ENCODE results near the gene AHNAK. TPM values are rescaled to one million over a fixed set of nuclear protein-coding genes. Genes with fewer than 3 reads are reported as not detected.

Gene AHNAK
- polyA plus RNA-seq, 2 of the 4 experiments (the other 2 are of a cell fraction), result 43.3 to 82.0 TPM

DNA sequence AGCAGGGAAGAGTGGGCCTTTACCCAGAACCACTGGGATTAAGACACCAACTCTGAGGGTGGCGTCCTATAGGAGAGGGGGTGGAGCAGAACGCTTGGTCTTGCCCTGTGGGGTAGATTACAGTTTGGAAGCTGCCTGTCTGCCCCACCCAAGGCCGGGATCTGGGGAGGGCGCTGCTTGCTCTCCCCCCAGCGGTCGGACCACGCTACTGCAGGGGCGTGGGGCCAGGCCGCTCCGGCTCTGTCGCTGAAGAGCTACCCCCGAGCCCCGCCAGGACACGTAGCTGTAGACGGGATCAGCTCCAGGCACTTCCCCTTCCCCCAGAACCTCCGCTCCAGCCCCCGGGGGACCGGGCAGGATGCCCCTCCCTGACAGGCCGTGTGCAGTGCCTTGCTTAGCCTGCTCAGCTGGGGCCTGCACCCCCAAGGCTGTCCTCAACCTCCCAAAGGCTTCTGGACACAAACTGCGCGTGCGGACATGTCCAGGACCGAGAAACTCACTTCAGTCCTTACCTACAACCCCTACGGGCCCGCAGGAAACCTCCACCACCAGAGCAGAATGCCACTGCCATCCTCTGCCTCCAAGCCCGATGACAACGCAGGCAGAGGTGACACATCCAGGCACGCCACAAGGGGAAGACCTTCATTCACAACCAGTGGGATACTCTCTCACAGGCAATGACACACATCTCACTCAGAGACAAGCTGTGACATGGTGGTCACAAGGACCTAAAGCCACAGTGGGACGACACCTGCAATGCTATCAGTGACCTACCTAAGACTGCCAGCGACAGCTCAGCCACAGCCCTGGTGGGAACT, 3.6 kb downstream of the AHNAK start:
- no peak for TF ChIP-seq ZNF302 (CRISPR knock-in tag; IDR thresholded peaks at IDR 0.05)
- peak; percentile 93 for TF ChIP-seq SMC3 (IDR thresholded peaks at IDR 0.05)
- TF ChIP-seq, protein P1, sequence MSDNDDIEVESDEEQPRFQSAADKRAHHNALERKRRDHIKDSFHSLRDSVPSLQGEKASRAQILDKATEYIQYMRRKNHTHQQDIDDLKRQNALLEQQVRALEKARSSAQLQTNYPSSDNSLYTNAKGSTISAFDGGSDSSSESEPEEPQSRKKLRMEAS (IDR thresholded peaks at IDR 0.05), result peak; percentile 64
- no peak for TF ChIP-seq HOXB13 (CRISPR knock-in tag; IDR thresholded peaks at IDR 0.05; ENCODE audit: low read depth)
- peak; percentile 92 to 95 for TF ChIP-seq RAD21 (conservative IDR thresholded peaks at IDR 0.05 in 1 of 2, IDR thresholded peaks at IDR 0.05 in 1 of 2)
- peak; percentile 38; the same call in 1 of the 2 replicates for TF ChIP-seq GATA3 (IDR thresholded peaks at IDR 0.05; ENCODE audit: borderline replicate concordance)
- 0 out of 2 replicates have a peak, but pooled peaks have one; percentile 42 for TF ChIP-seq E2F6 (IDR thresholded peaks at IDR 0.05; ENCODE audit: borderline replicate concordance, low read depth)
- TF ChIP-seq JUN (IDR thresholded peaks at IDR 0.05), result 0 out of 5 replicates have a peak, but pooled peaks of 1 of the 2 experiments have one; percentile 32
- TF ChIP-seq, protein P2, sequence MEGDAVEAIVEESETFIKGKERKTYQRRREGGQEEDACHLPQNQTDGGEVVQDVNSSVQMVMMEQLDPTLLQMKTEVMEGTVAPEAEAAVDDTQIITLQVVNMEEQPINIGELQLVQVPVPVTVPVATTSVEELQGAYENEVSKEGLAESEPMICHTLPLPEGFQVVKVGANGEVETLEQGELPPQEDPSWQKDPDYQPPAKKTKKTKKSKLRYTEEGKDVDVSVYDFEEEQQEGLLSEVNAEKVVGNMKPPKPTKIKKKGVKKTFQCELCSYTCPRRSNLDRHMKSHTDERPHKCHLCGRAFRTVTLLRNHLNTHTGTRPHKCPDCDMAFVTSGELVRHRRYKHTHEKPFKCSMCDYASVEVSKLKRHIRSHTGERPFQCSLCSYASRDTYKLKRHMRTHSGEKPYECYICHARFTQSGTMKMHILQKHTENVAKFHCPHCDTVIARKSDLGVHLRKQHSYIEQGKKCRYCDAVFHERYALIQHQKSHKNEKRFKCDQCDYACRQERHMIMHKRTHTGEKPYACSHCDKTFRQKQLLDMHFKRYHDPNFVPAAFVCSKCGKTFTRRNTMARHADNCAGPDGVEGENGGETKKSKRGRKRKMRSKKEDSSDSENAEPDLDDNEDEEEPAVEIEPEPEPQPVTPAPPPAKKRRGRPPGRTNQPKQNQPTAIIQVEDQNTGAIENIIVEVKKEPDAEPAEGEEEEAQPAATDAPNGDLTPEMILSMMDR (IDR thresholded peaks at IDR 0.05), result peak; percentile 87
- DNase-seq (ENCODE audit: low read depth in 1 of 2, low spot score in 1 of 2), result peak; percentile 72 to 82
- H3K9me3 ChIP-seq, result no peaks in the 10 kb centered on the region
- ChIA-PET POLR2A (interaction anchor here (0.6 to 1.3 kb wide), 9 partner anchors 10 to 148 kb away, joined by 3 to 8 read pairs (median 4); partner anchors contain the start of genes EEF1G and TUT1), CTCF (interaction anchor here (0.6 to 14.5 kb wide), 60 partner anchors 9 to 364 kb away, joined by 3 to 322 read pairs (median 7); partner anchors contain the start of genes EEF1G and SCGB1A1)
- peaks cover 75% of the 10 kb centered on the region for H3K4me1 ChIP-seq
- 6% methylated on average over 19 of the region's 30 CpGs for WGBS (ENCODE audit: missing lambda C conversion rate)
- H3K4me3 ChIP-seq, result peak overlapping the region; percentile 96
- H3K27ac ChIP-seq, result peak overlapping the region; percentile 97 to 98
- peak overlapping the region; percentile 96 for H3K4me2 ChIP-seq
- no peak for FAIRE-seq
- peak; percentile 11 to 46; a peak in 5 of 6 replicates for ATAC-seq

GRCh38 chr11:62542111-62542745, 4.4 kb downstream of the AHNAK start:
- no peak for ATAC-seq
- WGBS (ENCODE audit: missing lambda C conversion rate), result 71% methylated on average over 6 of the region's 6 CpGs
- H3K4me2 ChIP-seq, result peak overlapping the region; percentile 96
- peaks cover 75% of the 10 kb centered on the region for H3K4me1 ChIP-seq
- peak overlapping the region; percentile 96; the same call in 1 of the 3 replicates for H3K4me3 ChIP-seq
- TF ChIP-seq FOXS1 (CRISPR knock-in tag; IDR thresholded peaks at IDR 0.05) (no peak), E2F6 (IDR thresholded peaks at IDR 0.05; ENCODE audit: borderline replicate concordance, low read depth) (no peak), POLR2AphosphoS2 (conservative IDR thresholded peaks at IDR 0.05; ENCODE audit: low read length) (no peak), EHF (CRISPR knock-in tag; IDR thresholded peaks at IDR 0.05) (no peak), RAD21 (conservative IDR thresholded peaks at IDR 0.05 in 1 of 2, IDR thresholded peaks at IDR 0.05 in 1 of 2) (no peak), CHD2 (IDR thresholded peaks at IDR 0.05; ENCODE audit: low read length, partially characterized antibody) (no peak), JUN (IDR thresholded peaks at IDR 0.05) (no peak), FOSL2 (IDR thresholded peaks at IDR 0.05) (no peak), FOSL2 (CRISPR knock-in tag; IDR thresholded peaks at IDR 0.05) (no peak), CBX8 (IDR thresholded peaks at IDR 0.05) (no peak), KDM1A (IDR thresholded peaks at IDR 0.05; ENCODE audit: low read depth) (no peak), HMGXB4 (CRISPR knock-in tag; IDR thresholded peaks at IDR 0.05; ENCODE audit: borderline replicate concordance) (no peak), PHF8 (IDR thresholded peaks at IDR 0.05; ENCODE audit: borderline replicate concordance, low read depth) (no peak), BHLHE40 (IDR thresholded peaks at IDR 0.05; ENCODE audit: low read depth, low read length) (no peak), ZNF302 (CRISPR knock-in tag; IDR thresholded peaks at IDR 0.05) (no peak), NR3C1 (IDR thresholded peaks at IDR 0.05) (no peak), EP300 (IDR thresholded peaks at IDR 0.05) (no peak)
- TF ChIP-seq, protein P1 (IDR thresholded peaks at IDR 0.05), result no peak
- TF ChIP-seq, protein P3, sequence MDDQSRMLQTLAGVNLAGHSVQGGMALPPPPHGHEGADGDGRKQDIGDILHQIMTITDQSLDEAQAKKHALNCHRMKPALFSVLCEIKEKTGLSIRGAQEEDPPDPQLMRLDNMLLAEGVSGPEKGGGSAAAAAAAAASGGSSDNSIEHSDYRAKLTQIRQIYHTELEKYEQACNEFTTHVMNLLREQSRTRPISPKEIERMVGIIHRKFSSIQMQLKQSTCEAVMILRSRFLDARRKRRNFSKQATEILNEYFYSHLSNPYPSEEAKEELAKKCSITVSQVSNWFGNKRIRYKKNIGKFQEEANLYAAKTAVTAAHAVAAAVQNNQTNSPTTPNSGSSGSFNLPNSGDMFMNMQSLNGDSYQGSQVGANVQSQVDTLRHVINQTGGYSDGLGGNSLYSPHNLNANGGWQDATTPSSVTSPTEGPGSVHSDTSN (IDR thresholded peaks at IDR 0.05), result no peak
- CTCF ChIA-PET, result interaction anchor here (0.6 to 14.5 kb wide), 51 partner anchors 8 to 365 kb away, joined by 3 to 322 read pairs (median 8); partner anchors contain the start of genes EEF1G and SCGB1A1
- DNase-seq (ENCODE audit: low read depth in 1 of 2, low spot score in 1 of 2), result no peak
- H3K27ac ChIP-seq, result peak overlapping the region; percentile 97 to 98
- no peak for FAIRE-seq
- H3K9me3 ChIP-seq, result no peaks in the 10 kb centered on the region
- POLR2A ChIA-PET, result interaction anchor here (0.9 to 1.1 kb wide), 2 partner anchors 49 to 118 kb away, joined by 4 to 8 read pairs; partner anchors contain the start of gene TUT1

All from A549 (cell line).